Measurements from ENCODE around the gene SEL1L3. TPM values are rescaled to one million over a fixed set of nuclear protein-coding genes. Genes with fewer than 3 reads are reported as not detected.
"Not testable (repeated sequence)": the region's sequence is repeated elsewhere in the genome, so short reads cannot be mapped to it uniquely, and the experiment has no call there.

The SEL1L3 gene
- total RNA-seq, 1 donor from 2014 or later = 63.4 TPM

GRCh38 chr4:25879991-25880651, 17.3 kb upstream of the SEL1L3 start:
- intact Hi-C loops (cut with micrococcal nuclease) = no loop called here

GRCh38 chr4:25879587-25879986, 16.8 kb upstream of the SEL1L3 start:
- intact Hi-C loops (cut with micrococcal nuclease) = no loop called here

GRCh38 chr4:25879091-25879584, 16.4 kb upstream of the SEL1L3 start:
- intact Hi-C loops (cut with micrococcal nuclease) = no loop called here

GRCh38 chr4:25878676-25879075, 15.9 kb upstream of the SEL1L3 start:
- intact Hi-C loops (cut with micrococcal nuclease) = no loop called here

GRCh38 chr4:25875281-25875745, 12.5 kb upstream of the SEL1L3 start:
- intact Hi-C loops (cut with micrococcal nuclease) = no loop called here

- intact Hi-C loops (cut with micrococcal nuclease) = no loop called here
These were observed 11.9 kb upstream of the SEL1L3 start for GRCh38 chr4:25874655-25875054.

- intact Hi-C loops (cut with micrococcal nuclease) = no loop called here
These were observed 10.9 kb upstream of the SEL1L3 start for GRCh38 chr4:25873632-25874129.

- intact Hi-C loops (cut with micrococcal nuclease) = no loop called here
These were observed 10.3 kb upstream of the SEL1L3 start for GRCh38 chr4:25872851-25873631.

- intact Hi-C loops (cut with micrococcal nuclease) = no loop called here
These were observed 7.3 kb upstream of the SEL1L3 start for GRCh38 chr4:25870081-25870480.

- intact Hi-C loops (cut with micrococcal nuclease) = no loop called here
These were observed 5.0 kb upstream of the SEL1L3 start for GRCh38 chr4:25867781-25868294.

- intact Hi-C loops (cut with micrococcal nuclease) = not testable (repeated sequence)
These were observed 3.6 kb upstream of the SEL1L3 start for GRCh38 chr4:25866401-25866800.

- intact Hi-C loops (cut with micrococcal nuclease) = no loop called here
These were observed 2.8 kb upstream of the SEL1L3 start for GRCh38 chr4:25865586-25865985.

- intact Hi-C loops (cut with micrococcal nuclease) = loop anchor here (2.0 to 5.0 kb wide), 4 partner anchors 333 to 998 kb away; partner anchors contain the start of genes SEPSECS, STIM2 and TBC1D19
These were observed 1.1 kb upstream of the SEL1L3 start for GRCh38 chr4:25863831-25864418.

GRCh38 chr4:25863347-25863784, 578 bp upstream of the SEL1L3 start:
- intact Hi-C loops (cut with micrococcal nuclease) = loop anchor here (2.0 to 5.0 kb wide), 4 partner anchors 334 to 999 kb away; partner anchors contain the start of genes SEPSECS, STIM2 and TBC1D19

GRCh38 chr4:25861951-25862410, 807 bp downstream of the SEL1L3 start:
- intact Hi-C loops (cut with micrococcal nuclease) = loop anchor here (1.0 to 5.0 kb wide), 5 partner anchors 335 to 1000 kb away; partner anchors contain the start of genes SEPSECS, STIM2 and TBC1D19

GRCh38 chr4:25861280-25861950, 1.4 kb downstream of the SEL1L3 start:
- intact Hi-C loops (cut with micrococcal nuclease) = loop anchor here (1.0 to 5.0 kb wide), 4 partner anchors 336 to 1001 kb away; partner anchors contain the start of genes STIM2 and TBC1D19

GRCh38 chr4:25860586-25861279, 2.1 kb downstream of the SEL1L3 start:
- intact Hi-C loops (cut with micrococcal nuclease) = loop anchor here (1.0 to 5.0 kb wide), 4 partner anchors 337 to 1002 kb away; partner anchors contain the start of genes STIM2 and TBC1D19

- intact Hi-C loops (cut with micrococcal nuclease) = loop anchor here (1.0 to 5.0 kb wide), 8 partner anchors 17 to 1277 kb away; partner anchors contain the start of genes ANAPC4, DHX15, SMIM20 and STIM2
These were observed 3.2 kb downstream of the SEL1L3 start for GRCh38 chr4:25859429-25860148.

Data from T-helper 2 cell treated with Interferon-gamma antibody and Interleukin-4, amounts not matched to agents 100 ng/mL and 5 ng/mL, for 36 hours (primary cell).